LoVo (cell line): ENCODE data around the gene YWHAB.
"Not testable (repeated sequence)": the region's sequence is repeated elsewhere in the genome, so short reads cannot be mapped to it uniquely, and the experiment has no call there.

Experiments
- DNase-seq: peaks from one replicate; pipeline ENCODE4 v3.0.0-alpha.2; 2016; ENCODE audit warnings: low spot score

YWHAB gene

GRCh38 chr20:44869471-44869870 lies 16.0 kb upstream of the YWHAB start:
- no peak for DNase-seq

DNA sequence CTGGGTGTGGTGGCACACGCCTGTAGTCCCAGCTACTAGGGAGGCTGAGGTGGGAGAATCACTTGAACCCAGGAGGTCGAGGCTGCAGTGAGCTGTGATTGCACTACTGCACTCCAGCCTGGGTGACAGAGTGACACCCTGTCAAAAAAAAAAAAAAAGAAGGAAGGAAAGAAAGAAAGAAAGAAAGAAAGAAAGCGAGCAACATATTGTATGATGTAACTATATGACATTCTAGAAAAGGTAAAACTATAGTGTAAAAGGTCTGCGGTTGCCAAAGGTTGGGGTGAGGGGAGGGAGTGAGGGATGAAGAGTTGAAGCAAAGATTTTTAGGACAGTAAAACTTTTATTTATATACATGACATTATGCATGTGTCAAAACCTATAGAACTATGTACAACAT lies 3.1 kb upstream of the YWHAB start:
- DNase-seq = not testable (repeated sequence)

- no peak for DNase-seq
Measured at GRCh38 chr20:44883214-44883902, 2.1 kb upstream of the YWHAB start.

DNA sequence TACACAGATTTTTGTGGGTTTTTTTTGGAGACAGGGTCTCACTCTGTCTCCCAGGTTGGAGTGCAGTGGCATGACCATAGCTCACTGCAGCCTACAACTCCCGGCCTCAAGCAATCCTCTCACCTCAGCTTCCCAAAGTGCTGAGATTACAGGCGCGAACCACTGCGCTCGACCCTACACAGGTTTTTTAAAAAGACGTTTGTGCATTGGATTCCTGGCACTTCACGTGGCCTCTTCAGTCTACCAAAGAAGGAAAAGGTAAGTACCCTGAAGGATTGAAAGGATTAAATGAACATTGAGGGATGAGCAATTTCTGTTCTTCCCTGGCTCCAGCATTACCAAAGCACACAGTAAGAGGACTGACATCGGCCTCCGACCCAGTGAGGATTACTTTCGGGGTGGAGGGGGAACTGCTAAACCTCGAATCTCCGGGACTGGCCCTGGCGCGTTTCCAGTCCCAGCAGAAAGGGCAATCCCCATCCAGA lies 556 bp upstream of the YWHAB start:
- no peak for DNase-seq

DNA sequence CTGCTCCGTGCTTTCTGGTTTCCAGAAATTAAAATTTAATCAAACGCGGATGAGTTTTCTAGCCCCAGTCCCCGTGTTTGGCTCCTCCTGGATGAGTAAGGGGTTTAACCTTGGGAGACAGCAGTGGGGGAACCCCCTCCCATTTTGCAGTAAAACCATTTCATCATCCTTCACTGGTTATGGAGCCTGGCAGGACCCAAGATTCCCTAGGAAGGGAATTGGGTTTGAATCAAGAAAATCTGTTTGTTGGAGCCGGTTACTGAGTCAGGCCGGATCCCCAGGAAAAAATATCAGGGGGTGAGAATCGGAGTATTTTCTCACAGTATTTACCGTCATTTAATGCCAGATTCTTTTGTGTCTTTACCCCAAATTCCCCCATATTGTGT lies 754 bp downstream of the YWHAB start:
- no peak for DNase-seq

DNA sequence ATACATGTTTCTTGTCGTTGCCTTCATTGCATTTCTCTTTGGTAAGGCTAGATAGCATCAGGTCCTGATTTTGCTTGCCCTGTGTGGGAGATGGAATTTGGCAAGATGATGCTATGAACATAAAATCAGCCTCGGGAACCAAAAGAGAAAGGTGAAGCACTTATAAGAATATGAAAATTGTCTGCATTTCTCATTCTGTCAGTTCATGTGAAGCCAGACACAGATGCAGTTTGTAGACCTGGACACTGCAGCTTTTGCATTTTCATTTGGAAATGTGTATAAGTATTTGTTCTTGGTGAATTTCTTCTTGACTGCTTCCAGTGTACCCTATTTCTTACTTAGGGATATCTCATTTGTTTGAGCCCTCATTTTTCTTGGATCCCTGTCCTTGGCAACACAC lies 1.3 kb downstream of the YWHAB start:
- no peak for DNase-seq

DNA sequence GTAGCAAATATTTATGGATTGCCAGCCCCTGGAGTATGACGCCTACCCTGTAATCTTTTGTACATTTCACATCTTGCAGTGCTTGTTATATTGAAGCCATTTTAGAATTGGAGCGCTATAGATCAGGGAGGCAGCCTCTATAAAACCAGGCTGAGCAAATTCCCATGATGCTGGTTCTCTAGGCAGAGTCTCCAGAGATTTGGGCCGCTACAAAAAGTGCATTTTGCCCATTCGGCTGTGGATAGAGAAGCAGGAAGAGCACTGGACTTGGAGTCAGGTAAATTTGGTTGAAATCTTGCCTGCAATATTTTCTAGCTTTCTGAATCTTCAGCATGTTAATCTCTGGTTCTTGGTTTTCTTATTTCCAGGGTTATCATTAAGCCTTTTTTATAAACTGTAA lies 2.0 kb downstream of the YWHAB start:
- DNase-seq = no peak

DNA sequence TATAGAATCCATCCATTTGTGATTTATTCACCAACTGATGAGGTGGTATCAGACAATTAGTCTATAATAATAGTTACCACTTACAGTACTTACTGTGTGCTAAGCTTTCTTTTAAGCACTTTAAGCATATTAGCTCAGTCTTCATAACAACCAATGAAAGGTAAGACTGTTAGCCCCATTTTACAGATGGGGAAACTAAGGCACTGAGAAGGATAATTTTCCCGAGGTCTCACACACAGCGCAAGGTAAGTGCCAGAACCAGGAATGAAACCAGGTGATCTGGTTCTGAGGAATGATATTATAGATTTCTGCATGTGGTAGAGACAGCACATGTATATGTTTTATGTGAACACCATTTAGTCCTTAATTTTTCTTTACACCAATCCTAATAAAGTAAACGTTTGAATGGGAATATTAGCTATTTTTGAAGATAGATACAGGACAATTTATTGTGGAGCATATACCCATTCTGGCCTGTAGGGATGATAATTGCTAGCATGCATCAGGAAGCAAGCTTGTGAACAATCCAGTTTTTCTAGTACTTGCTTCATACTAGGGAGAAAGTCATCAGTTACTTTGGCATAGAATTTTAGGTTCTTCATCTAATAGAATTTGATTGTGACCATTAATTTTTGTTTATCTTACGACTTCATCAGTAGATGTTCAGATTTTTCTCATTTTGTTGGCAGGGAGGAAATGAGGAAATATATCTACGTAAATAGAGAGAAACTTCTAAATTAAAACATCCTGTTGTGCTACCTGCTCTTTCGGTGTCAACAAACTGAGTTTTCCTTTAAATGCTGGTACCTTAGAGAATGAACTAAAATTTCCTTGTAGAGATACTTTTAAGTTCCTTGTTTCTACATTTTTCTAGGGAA lies 3.0 kb downstream of the YWHAB start:
- DNase-seq = no peak

DNA sequence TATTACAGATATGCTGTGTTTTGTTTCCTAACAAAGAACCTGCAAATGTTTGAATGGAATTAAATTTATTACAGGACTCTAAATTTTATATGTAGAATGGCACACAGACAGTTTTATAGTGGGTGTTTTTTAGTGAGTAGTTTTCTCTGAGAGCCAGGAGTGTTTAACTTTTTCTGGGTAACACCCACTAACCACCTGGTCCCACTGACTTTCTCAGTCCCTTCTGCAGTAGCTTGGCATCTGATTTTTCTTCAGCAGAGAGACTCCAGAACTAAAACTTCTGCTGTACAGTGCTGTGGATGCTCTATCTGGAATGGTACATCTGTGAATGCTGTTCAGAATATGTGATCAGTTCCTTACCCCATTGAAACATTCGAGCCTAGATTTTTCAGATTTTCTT lies 6.3 kb downstream of the YWHAB start:
- no peak for DNase-seq

GRCh38 chr20:44894959-44895358 lies 9.5 kb downstream of the YWHAB start:
- DNase-seq = no peak

- DNase-seq = no peak
Measured at GRCh38 chr20:44896583-44896982, 11.1 kb downstream of the YWHAB start.

DNA sequence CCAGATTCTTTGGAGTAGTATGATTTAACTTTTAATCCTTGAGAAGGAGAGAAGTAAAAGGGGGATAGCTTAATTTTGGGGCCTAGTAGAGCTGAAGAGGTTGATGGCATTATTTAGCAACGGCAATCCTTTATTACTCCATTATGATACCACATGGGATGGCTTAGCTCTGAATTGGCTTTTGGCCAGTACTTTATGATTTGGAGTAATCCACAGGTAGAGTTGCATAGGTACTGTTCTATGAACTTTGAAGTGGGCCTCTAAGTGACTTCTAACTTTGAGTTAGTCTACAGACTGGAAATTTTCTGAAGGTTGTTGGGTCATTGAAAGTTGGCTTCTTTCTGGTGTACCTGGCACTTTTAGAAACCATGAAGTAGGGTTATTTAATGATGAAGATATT lies 11.6 kb downstream of the YWHAB start:
- DNase-seq = peak; percentile 15

DNA sequence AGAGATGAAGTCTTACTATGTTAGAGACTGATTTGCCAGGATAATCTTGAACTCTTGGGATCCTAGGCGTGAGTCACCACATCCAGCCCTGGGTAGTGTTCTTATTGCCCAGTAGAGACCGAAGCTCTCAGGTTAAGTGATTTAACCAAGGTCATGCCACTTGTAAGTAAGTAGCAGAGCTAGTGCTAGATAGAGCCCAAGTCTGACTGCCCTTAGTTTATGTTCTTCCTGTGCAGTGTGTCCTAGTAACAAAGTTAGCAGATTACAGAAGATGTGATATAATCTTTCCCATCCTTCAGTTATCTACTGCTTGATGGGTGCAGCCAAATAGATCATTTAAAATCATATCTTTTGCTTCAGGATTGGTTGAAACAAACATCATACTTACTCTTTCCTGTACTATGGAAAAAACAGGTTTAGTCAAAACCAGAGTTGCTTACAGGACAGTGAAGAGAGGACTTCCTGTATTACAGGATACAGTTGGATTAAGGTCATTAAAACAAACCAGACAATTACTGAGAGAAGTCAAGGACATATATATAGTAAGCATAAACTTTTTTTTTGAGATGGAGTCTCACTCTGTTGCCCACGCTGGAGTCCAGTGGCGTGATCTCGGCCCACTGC lies 14.8 kb downstream of the YWHAB start:
- DNase-seq = no peak

DNA sequence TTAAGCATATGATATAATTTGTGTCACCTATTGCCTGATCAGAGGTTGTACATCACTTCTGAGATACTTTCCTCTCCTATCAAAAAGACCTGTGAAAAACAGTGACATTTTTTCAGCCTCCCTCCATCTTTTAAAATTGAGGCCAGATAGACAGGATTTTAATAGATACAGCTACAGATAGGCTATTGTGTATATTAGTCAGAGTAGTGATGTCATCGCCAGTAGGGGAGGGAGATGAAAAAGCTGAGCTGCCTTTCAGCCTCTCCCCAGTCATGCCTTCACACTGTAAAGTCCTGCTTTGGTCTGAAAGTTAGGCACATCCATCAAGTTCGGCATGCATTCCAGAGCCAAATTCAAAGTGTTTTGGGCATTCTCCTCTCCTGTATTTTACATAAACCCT lies 16.5 kb downstream of the YWHAB start:
- DNase-seq = no peak

GRCh38 chr20:44904377-44904776 lies 18.9 kb downstream of the YWHAB start:
- no peak for DNase-seq

- no peak for DNase-seq
Measured at GRCh38 chr20:44908987-44909871, 23.7 kb downstream of the YWHAB start.

DNA sequence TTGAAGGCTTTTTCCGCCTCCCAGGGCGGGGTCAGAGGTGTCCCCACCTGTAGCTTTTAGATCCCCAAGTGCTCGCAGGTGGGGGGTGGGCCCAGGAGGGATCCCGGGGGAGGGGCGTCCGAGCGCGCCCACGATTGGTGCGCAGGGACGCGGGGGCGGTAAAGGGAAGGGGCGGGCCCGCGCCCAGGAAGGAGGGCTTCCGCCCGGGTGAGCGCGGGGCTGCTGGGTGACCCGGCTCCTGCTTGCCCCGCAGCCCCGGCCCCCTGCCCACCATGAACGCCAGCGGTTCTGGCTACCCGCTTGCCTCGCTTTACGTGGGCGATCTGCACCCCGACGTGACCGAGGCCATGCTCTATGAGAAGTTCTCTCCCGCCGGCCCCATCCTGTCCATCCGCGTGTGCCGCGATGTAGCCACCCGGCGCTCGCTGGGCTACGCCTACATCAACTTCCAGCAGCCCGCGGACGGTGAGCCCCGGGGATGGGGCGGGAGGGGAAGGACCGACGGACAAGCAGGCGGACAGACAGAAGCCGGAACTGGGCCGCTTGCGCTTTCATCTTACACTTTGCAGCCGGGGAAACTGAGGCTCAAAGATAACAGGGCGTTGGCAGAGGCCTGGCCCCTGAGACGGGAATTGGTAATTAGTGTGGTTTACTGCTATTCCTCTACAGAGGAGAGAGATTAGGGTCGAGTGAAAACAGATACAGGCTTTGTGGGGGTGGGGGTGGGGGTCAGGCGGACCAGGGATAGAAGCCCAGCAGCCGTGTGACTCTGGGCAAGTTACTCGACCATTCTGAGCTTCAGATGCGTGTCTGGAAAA lies 24.6 kb downstream of the YWHAB start, which contains the start of gene PABPC1L:
Gene PABPC1L (plus strand): TSS at position 189 of the 818 bp plus-strand sequence. CDS start 84 bp downstream, at position 273.
- peak; percentile 78 for DNase-seq

DNA sequence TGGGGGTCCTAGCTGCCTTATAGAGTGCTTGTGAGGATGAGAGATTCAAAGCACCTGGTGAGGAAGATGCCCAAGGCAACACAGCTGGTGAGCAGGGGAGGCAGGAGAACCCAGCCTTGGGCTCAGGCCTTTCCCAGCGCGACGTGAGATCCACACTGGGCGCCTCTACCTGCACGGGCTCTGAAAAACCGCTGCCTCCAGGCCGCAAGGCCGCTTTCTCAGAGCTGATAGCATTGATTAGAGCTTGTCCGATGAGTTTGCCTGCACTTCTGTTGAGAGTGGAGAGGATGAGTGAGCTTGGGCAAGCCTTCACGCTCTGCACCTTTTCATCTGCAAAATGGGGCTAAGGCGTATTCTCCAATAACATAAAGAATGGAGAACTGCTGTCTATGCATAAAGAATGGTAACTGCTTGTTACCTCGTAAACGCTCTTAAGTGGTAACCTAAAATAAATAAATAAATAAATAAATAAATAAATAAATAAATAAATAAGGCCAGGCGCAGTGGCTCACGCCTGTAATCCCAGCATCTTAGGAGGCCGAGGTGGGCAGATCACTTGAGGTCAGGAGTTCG lies 25.3 kb downstream of the YWHAB start:
- peak; percentile 9 for DNase-seq

DNA sequence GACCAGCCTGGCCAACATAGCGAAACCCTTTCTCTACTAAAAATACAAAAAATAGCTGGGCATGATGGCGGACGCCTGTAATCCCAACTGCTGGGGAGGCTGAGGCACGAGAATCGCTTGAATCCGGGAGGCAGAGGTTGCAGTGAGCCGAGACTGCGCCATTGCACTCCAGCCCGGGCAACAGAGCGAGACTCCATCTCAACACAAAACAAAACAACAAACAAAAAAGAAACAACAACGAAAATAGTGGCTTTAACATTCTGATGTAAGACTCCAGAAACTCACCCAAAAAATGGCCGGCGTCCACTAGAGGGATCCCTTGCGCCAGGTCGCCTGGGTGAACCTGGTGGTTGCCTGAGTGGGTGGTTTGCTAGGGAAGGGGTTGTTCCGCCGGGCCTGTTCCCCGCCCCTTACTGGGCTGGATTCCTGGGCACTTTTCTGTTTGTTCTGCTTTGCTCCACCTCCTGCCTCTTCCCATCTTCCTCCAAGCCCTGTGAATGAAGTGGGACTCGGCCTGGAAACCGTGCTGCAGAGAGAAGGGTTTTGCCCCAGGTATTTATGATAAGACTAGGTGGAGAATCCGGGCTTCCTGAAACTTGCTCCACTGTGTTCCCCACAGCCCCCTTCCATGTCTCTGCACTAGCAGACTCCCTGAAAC lies 25.9 kb downstream of the YWHAB start:
- peak; percentile 71 for DNase-seq

- no peak for DNase-seq
Measured at GRCh38 chr20:44912189-44912588, 26.7 kb downstream of the YWHAB start.
